Measurements from ENCODE around the gene UBE3D. TPM values are rescaled to one million over a fixed set of nuclear protein-coding genes. Genes with fewer than 3 reads are reported as not detected.

Gene UBE3D
- polyA plus RNA-seq, 2 of the 4 experiments (the other 2 are of a cell fraction): 4.4 to 6.2 TPM

- Histone ChIP-seq H3K4me2 (no peak overlapping the region), H3K9me3 (no peaks in the 10 kb centered on the region), H3K27ac (peak overlapping the region in 1 of 2 experiments; percentile 55; a peak in 2 of 6 replicates), H3K4me3 (no peak overlapping the region), H3K4me1 (peaks cover 23% of the 10 kb centered on the region)
- POLR2A ChIA-PET: no interaction called here
- no peak for TF ChIP-seq ZSCAN20 (CRISPR knock-in tag; IDR thresholded peaks at IDR 0.05)
- TF ChIP-seq GATA3 (IDR thresholded peaks at IDR 0.05; ENCODE audit: borderline replicate concordance): no peak
- no peak for TF ChIP-seq NR3C1 (IDR thresholded peaks at IDR 0.05)
- TF ChIP-seq NFE2L2 (conservative IDR thresholded peaks at IDR 0.05; ENCODE audit: low read length): no peak
- DNase-seq (ENCODE audit: low read depth in 1 of 2, low spot score in 1 of 2) (no peak), ATAC-seq (no peak), FAIRE-seq (no peak)
- WGBS (ENCODE audit: missing lambda C conversion rate): 83% methylated on average over 3 of the region's 3 CpGs
- CTCF ChIA-PET: no interaction called here
Measured at GRCh38 chr6:82874867-82875266, 190.8 kb downstream of the UBE3D start.

- DNase-seq (ENCODE audit: low read depth in 1 of 2, low spot score in 1 of 2): no peak
- Histone ChIP-seq H3K4me2 (no peak overlapping the region), H3K9me3 (no peaks in the 10 kb centered on the region), H3K27ac (no peak overlapping the region), H3K4me3 (no peak overlapping the region), H3K4me1 (peaks cover 19% of the 10 kb centered on the region)
- 88% methylated on average over 1 of the region's 1 CpG for WGBS (ENCODE audit: missing lambda C conversion rate)
- ATAC-seq: no peak
- no peak for FAIRE-seq
- ChIA-PET CTCF (no interaction called here), POLR2A (no interaction called here)
- TF ChIP-seq CBX8 (IDR thresholded peaks at IDR 0.05) (no peak), HMGXB4 (CRISPR knock-in tag; IDR thresholded peaks at IDR 0.05; ENCODE audit: borderline replicate concordance) (no peak), HES2 (IDR thresholded peaks at IDR 0.05) (no peak), EP300 (IDR thresholded peaks at IDR 0.05) (no peak), BHLHE40 (IDR thresholded peaks at IDR 0.05; ENCODE audit: low read depth, low read length) (no peak), ZFP36 (IDR thresholded peaks at IDR 0.05; ENCODE audit: borderline replicate concordance, partially characterized antibody) (no peak), MAFK (IDR thresholded peaks at IDR 0.05; ENCODE audit: partially characterized antibody) (no peak), KDM1A (IDR thresholded peaks at IDR 0.05; ENCODE audit: low read depth) (no peak), ZNF302 (CRISPR knock-in tag; IDR thresholded peaks at IDR 0.05) (no peak), RCOR1 (IDR thresholded peaks at IDR 0.05; ENCODE audit: low read depth, low read length) (no peak), NR3C1 (IDR thresholded peaks at IDR 0.05) (no peak), RFX5 (IDR thresholded peaks at IDR 0.05) (no peak)
Measured at GRCh38 chr6:82872185-82872584, 193.5 kb downstream of the UBE3D start.

DNA sequence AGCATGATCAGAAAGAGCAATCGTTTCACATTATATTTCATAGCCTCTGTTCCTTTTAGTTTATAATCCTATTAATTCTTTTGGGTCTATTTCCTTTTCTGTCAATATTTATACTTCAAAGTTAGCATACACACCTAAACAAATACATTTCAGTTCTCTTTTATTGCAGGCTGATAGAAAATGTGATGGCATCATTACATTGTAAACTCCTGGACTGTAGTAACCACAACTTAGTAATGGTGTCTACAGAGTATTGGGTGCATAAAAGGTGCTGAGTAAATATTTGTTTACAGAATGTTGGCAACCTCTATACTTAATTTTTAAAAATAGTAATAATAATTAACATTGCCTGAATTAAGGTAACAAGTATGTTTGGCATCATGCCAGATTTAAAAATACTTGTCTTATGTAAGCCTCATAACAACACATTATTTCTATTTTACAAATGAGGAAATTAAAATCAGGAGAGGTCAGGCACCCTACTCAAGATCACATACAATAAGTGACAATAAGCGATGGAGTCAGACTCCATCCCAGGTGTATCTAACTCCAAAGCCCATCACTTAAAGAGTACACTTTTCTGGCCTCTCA, 195.0 kb downstream of the UBE3D start:
- DNase-seq (ENCODE audit: low read depth in 1 of 2, low spot score in 1 of 2) (no peak), FAIRE-seq (no peak), ATAC-seq (no peak)
- peaks cover 6% of the 10 kb centered on the region for H3K4me1 ChIP-seq
- H3K4me2 ChIP-seq: no peak overlapping the region
- CTCF ChIA-PET: no interaction called here
- POLR2A ChIA-PET: no interaction called here
- no peaks in the 10 kb centered on the region for H3K9me3 ChIP-seq
- H3K4me3 ChIP-seq: no peak overlapping the region
- 64% methylated on average over 2 of the region's 2 CpGs for WGBS (ENCODE audit: missing lambda C conversion rate)
- H3K27ac ChIP-seq: no peak overlapping the region
- no peak for TF ChIP-seq NFE2L2 (conservative IDR thresholded peaks at IDR 0.05; ENCODE audit: low read length)
- no peak for TF ChIP-seq RAD21 (conservative IDR thresholded peaks at IDR 0.05 in 1 of 2, IDR thresholded peaks at IDR 0.05 in 1 of 2)
- TF ChIP-seq HEYL (CRISPR knock-in tag; IDR thresholded peaks at IDR 0.05): no peak
- TF ChIP-seq HMGXB4 (CRISPR knock-in tag; IDR thresholded peaks at IDR 0.05; ENCODE audit: borderline replicate concordance): no peak
- TF ChIP-seq FOSL2 (IDR thresholded peaks at IDR 0.05): no peak
- TF ChIP-seq FOSL2 (CRISPR knock-in tag; IDR thresholded peaks at IDR 0.05): no peak
- no peak for TF ChIP-seq EHF (CRISPR knock-in tag; IDR thresholded peaks at IDR 0.05)
- no peak for TF ChIP-seq FOSB (CRISPR knock-in tag; IDR thresholded peaks at IDR 0.05)
- no peak for TF ChIP-seq CTCF (IDR thresholded peaks at IDR 0.05)
- no peak for TF ChIP-seq HDAC2 (IDR thresholded peaks at IDR 0.05)
- TF ChIP-seq, protein P1, sequence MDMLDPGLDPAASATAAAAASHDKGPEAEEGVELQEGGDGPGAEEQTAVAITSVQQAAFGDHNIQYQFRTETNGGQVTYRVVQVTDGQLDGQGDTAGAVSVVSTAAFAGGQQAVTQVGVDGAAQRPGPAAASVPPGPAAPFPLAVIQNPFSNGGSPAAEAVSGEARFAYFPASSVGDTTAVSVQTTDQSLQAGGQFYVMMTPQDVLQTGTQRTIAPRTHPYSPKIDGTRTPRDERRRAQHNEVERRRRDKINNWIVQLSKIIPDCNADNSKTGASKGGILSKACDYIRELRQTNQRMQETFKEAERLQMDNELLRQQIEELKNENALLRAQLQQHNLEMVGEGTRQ (IDR thresholded peaks at IDR 0.05): no peak
- no peak for TF ChIP-seq ZSCAN20 (CRISPR knock-in tag; IDR thresholded peaks at IDR 0.05)
- TF ChIP-seq, protein P2, sequence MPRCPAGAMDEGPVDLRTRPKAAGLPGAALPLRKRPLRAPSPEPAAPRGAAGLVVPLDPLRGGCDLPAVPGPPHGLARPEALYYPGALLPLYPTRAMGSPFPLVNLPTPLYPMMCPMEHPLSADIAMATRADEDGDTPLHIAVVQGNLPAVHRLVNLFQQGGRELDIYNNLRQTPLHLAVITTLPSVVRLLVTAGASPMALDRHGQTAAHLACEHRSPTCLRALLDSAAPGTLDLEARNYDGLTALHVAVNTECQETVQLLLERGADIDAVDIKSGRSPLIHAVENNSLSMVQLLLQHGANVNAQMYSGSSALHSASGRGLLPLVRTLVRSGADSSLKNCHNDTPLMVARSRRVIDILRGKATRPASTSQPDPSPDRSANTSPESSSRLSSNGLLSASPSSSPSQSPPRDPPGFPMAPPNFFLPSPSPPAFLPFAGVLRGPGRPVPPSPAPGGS (IDR thresholded peaks at IDR 0.05): no peak
- no peak for TF ChIP-seq PHF8 (IDR thresholded peaks at IDR 0.05; ENCODE audit: borderline replicate concordance, low read depth)
- no peak for TF ChIP-seq JUN (IDR thresholded peaks at IDR 0.05)
- no peak for TF ChIP-seq MAX (IDR thresholded peaks at IDR 0.05)

Data from A549 (cell line).